PFSK-1 (cell line): Measurements from ENCODE around the gene CLK4.

ENCODE experiments used
- FOXP2 ChIP-seq: optimal IDR thresholded peaks from 2 replicates; pipeline ENCODE3; 2011; ENCODE audit warnings: borderline replicate concordance, control low read depth, inconsistent platforms; ENCODE audit not compliant: insufficient read depth; ENCODE audit errors: extremely low read length, extremely low read depth
- POLR2AphosphoS5 ChIP-seq: IDR thresholded peaks from 2 replicates; pipeline ENCODE4 v1.6.1; 2012; ENCODE audit warnings: low read depth, mild to moderate bottlenecking, control low read depth, low read length, moderate library complexity
- REST ChIP-seq, 2 experiments: IDR thresholded peaks; 2 replicates each; pipeline versions ENCODE4 v1.6.1 to v1.8.0; 2011 to 2012; ENCODE audit warnings: low read depth in 2 of 2, low read length in 2 of 2, control low read depth in 1 of 2, inconsistent platforms in 1 of 2, mild to moderate bottlenecking in 1 of 2, moderate library complexity in 1 of 2; ENCODE audit not compliant: insufficient read depth in 1 of 2
- SIN3A ChIP-seq: IDR thresholded peaks from 2 replicates; pipeline ENCODE4 v1.6.1; 2012; ENCODE audit warnings: mild to moderate bottlenecking, low read length, moderate library complexity, borderline replicate concordance; ENCODE audit not compliant: insufficient read depth
- TAF1 ChIP-seq: IDR thresholded peaks from 2 replicates; pipeline ENCODE4 v1.6.1; 2012; ENCODE audit warnings: low read length, control low read depth, borderline replicate concordance; ENCODE audit not compliant: insufficient read depth

CLK4 gene

GRCh38 chr5:178640331-178641045, 13.6 kb upstream of the CLK4 start:
- TF ChIP-seq TAF1 (no peak), POLR2AphosphoS5 (no peak)

GRCh38 chr5:178637356-178638074, 10.7 kb upstream of the CLK4 start:
- TF ChIP-seq REST (IDR thresholded peaks at IDR 0.05; ENCODE audit: insufficient read depth in 1 of 2, low read depth in 2 of 2, low read length in 2 of 2) = no peak
- TF ChIP-seq FOXP2 = no peak
- no peak for TF ChIP-seq POLR2AphosphoS5
- TF ChIP-seq SIN3A = no peak
- no peak for TF ChIP-seq TAF1

- TF ChIP-seq FOXP2 (no peak), TAF1 (no peak), REST (IDR thresholded peaks at IDR 0.05; ENCODE audit: insufficient read depth in 1 of 2, low read depth in 2 of 2, low read length in 2 of 2) (no peak), POLR2AphosphoS5 (no peak), SIN3A (no peak)
Measured at GRCh38 chr5:178632285-178632684, 5.4 kb upstream of the CLK4 start.

- TF ChIP-seq TAF1 (no peak), POLR2AphosphoS5 (no peak), FOXP2 (no peak), SIN3A (no peak), REST (IDR thresholded peaks at IDR 0.05; ENCODE audit: insufficient read depth in 1 of 2, low read depth in 2 of 2, low read length in 2 of 2) (no peak)
Measured at GRCh38 chr5:178630951-178631350, 4.1 kb upstream of the CLK4 start.

- no peak for TF ChIP-seq FOXP2
- TF ChIP-seq POLR2AphosphoS5 = no peak
- TF ChIP-seq SIN3A = no peak
- no peak for TF ChIP-seq REST (IDR thresholded peaks at IDR 0.05; ENCODE audit: insufficient read depth in 1 of 2, low read depth in 2 of 2, low read length in 2 of 2)
- TF ChIP-seq TAF1 = no peak
Measured at GRCh38 chr5:178630475-178630930, 3.7 kb upstream of the CLK4 start.
